Gastrocnemius medialis (tissue), 4 donors: ENCODE data around the gene CASZ1. TPM values are rescaled to one million over a fixed set of nuclear protein-coding genes. Genes with fewer than 3 reads are reported as not detected.

ENCODE experiments used
- ATAC-seq, 2 donors: fragments of 150-250 bp; one replicate each; pipeline ENCODE4 v1.9.1; 2016
- DNase-seq, 2 donors: peaks; one replicate each; pipeline ENCODE4 v3.0.0-alpha.2; 2019
- H3K27ac ChIP-seq, 4 donors: fragments of 200-600 bp; sonication (generic); 1 replicate in 1 of 4; 2 replicates in 3 of 4; pipeline ENCODE4 v1.5.1; 2016 to 2018; ENCODE audit warnings: mild to moderate bottlenecking in 2 of 4, moderate library complexity in 1 of 4
- H3K27me3 ChIP-seq, 3 donors: fragments of 200-600 bp; sonication (generic) in 2 of 3; 1 replicate in 1 of 3; 2 replicates in 2 of 3; pipeline versions ENCODE4 v1.5.1 to v1.6.0; 2016 to 2019; ENCODE audit warnings: mild to moderate bottlenecking in 1 of 3, moderate library complexity in 1 of 3
- H3K36me3 ChIP-seq, 2 donors: fragments of 200-600 bp; sonication (generic) in 1 of 2; one replicate each; pipeline ENCODE4 v1.5.1; 2017 to 2018
- H3K4me1 ChIP-seq, 2 donors: fragments of 200-600 bp; sonication (generic) in 1 of 2; one replicate each; pipeline ENCODE4 v1.5.1; 2016 to 2017; ENCODE audit warnings: mild to moderate bottlenecking in 2 of 2
- H3K4me3 ChIP-seq, 4 donors: fragments of 200-600 bp; sonication (generic) in 3 of 4; 1 replicate in 1 of 4; 2 replicates in 3 of 4; pipeline ENCODE4 v1.5.1; 2016 to 2019; ENCODE audit warnings: mild to moderate bottlenecking in 2 of 4
- H3K9me3 ChIP-seq, 3 donors: fragments of 200-600 bp; sonication (generic) in 2 of 3; 1 replicate in 1 of 3; 2 replicates in 2 of 3; pipeline ENCODE4 v1.5.1; 2016 to 2019
- POLR2A ChIP-seq, 2 donors: fragments of 450-650 bp; IDR thresholded peaks; one replicate each; pipeline ENCODE4 v1.6.1; 2017; ENCODE audit warnings: antibody characterized with exemption in 2 of 2, mild to moderate bottlenecking in 2 of 2, moderate library complexity in 2 of 2
- in situ Hi-C, 4 donors: fragments of 200-750 bp; cut with MboI; loops; one replicate each; pipeline versions ENCODE4 v1.15.0 to v1.8.0; 2017; ENCODE audit warnings: low sequenced_read_pairs in 4 of 4
- intact Hi-C: fragments of 100-400 bp; cut with DNase I; formaldehyde crosslinking; loops from one replicate; pipeline ENCODE4 v1.15.1; 2023; ENCODE audit warnings: low total_unique reads
- total RNA-seq, 4 donors: library from RNA; depleted of rRNA; stranded (reverse); fragments of >200 nt; gene quantifications; one replicate each; pipeline versions ENCODE4 v1.1.0 to v1.2.3, GENCODE V29; 2016
- TF ChIP-seq, protein P1 (sequence below), 5 experiments: fragments of 450-650 bp in 3 of 5; fragments of 200-600 bp in 2 of 5; sonication (generic) in 2 of 5; IDR thresholded peaks in 4 of 5; conservative IDR thresholded peaks in 1 of 5; 1 replicate in 4 of 5; 2 replicates in 1 of 5; pipeline ENCODE4 v1.5.1; 2016 to 2019; ENCODE audit warnings: antibody characterized with exemption in 5 of 5, mild to moderate bottlenecking in 3 of 5, moderate library complexity in 3 of 5

Gene CASZ1
- total RNA-seq, 4 donors from 2014 or later, result 19.1 to 121 (median 80.6) TPM

DNA sequence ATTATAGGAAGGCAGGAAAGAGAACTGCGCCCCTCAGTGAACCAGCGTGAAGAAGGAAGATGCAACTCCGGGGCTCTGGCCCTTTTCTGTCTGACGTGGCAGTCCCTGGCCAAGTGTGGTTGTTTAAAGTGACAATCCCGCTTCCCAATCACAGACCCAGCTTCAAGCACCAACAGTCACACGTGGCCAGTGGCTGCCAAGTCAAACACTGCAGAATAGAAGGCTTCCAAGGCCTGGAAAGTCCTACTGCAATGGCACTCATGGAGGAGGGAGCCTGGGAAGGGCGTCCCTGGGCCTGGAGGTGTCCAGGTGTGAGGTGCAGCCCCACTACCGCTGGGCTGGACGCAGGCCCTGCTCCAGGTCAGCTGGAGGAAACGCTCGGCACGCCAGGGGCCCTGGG is 143.8 kb downstream of the CASZ1 start:
- ATAC-seq, result no peak
- Histone ChIP-seq H3K27ac (no peak overlapping the region), H3K4me3 (no peak overlapping the region), H3K4me1 (no peaks in the 10 kb centered on the region), H3K27me3 (no peaks in the 10 kb centered on the region), H3K9me3 (no peaks in the 10 kb centered on the region), H3K36me3 (peaks cover 0 to 64% of the 10 kb centered on the region in 2 donors)
- no peak for DNase-seq
- intact Hi-C loops, result no loop called here
- in situ Hi-C loops, result no loop called here
- no peak for TF ChIP-seq POLR2A (IDR thresholded peaks at IDR 0.05)
- TF ChIP-seq, protein P1, sequence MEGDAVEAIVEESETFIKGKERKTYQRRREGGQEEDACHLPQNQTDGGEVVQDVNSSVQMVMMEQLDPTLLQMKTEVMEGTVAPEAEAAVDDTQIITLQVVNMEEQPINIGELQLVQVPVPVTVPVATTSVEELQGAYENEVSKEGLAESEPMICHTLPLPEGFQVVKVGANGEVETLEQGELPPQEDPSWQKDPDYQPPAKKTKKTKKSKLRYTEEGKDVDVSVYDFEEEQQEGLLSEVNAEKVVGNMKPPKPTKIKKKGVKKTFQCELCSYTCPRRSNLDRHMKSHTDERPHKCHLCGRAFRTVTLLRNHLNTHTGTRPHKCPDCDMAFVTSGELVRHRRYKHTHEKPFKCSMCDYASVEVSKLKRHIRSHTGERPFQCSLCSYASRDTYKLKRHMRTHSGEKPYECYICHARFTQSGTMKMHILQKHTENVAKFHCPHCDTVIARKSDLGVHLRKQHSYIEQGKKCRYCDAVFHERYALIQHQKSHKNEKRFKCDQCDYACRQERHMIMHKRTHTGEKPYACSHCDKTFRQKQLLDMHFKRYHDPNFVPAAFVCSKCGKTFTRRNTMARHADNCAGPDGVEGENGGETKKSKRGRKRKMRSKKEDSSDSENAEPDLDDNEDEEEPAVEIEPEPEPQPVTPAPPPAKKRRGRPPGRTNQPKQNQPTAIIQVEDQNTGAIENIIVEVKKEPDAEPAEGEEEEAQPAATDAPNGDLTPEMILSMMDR (IDR thresholded peaks at IDR 0.05 in 4 of 5, conservative IDR thresholded peaks at IDR 0.05 in 1 of 5), result no peak

DNA sequence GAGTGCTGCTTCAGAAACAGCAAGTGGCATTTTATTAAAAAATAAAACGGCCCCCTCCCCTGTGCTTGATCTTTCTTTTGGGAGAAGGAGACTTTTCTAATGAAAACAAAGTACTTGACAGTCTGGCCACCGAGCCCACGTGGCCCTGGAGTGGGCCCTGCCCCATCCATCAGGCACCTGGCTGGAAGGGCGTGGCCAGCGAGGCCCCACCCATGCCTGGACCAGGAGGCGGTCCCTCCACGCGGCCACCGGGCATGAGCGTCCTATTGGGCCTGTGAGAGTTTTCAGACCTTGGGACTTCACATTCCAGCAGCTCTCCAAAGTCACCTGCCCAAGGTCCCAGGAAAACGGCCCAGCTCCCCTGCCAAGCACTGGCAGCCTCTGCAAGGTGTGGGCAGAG is 144.7 kb downstream of the CASZ1 start:
- no peaks in the 10 kb centered on the region for H3K9me3 ChIP-seq
- no peaks in the 10 kb centered on the region for H3K27me3 ChIP-seq
- ATAC-seq (no peak), DNase-seq (no peak)
- H3K4me1 ChIP-seq, result no peaks in the 10 kb centered on the region
- H3K27ac ChIP-seq, result no peak overlapping the region
- H3K4me3 ChIP-seq, result no peak overlapping the region
- TF ChIP-seq, protein P1 (IDR thresholded peaks at IDR 0.05 in 4 of 5, conservative IDR thresholded peaks at IDR 0.05 in 1 of 5), result no peak
- no peak for TF ChIP-seq POLR2A (IDR thresholded peaks at IDR 0.05)
- in situ Hi-C loops (no loop called here), intact Hi-C loops (no loop called here)
- H3K36me3 ChIP-seq, result peaks cover 0 to 63% of the 10 kb centered on the region in 2 donors

DNA sequence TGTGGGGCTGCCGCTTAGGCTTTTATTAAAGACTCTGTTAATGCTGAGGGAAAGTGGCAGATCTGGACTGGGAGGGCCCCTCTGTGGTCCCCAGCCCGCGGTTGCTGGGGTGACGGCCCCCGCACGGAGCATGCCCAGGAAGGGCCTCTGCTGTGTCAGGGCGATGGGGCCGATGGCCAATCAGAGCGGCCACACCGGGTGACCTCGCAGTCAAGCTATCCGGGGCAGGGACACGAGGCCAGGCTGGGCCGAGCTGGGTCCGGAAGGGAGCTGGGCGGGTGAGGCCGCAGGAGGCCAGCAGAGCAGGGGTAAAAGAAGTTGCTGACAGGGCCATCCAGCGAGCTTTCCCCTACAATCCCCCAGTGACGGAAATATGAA is 145.1 kb downstream of the CASZ1 start:
- DNase-seq, result no peak
- no peak overlapping the region for H3K27ac ChIP-seq
- TF ChIP-seq, protein P1 (IDR thresholded peaks at IDR 0.05 in 4 of 5, conservative IDR thresholded peaks at IDR 0.05 in 1 of 5), result no peak
- H3K27me3 ChIP-seq, result no peaks in the 10 kb centered on the region
- H3K4me3 ChIP-seq, result no peak overlapping the region
- in situ Hi-C loops (no loop called here), intact Hi-C loops (no loop called here)
- ATAC-seq, result no peak
- peaks cover 0 to 67% of the 10 kb centered on the region in 2 donors for H3K36me3 ChIP-seq
- H3K9me3 ChIP-seq, result no peaks in the 10 kb centered on the region
- no peaks in the 10 kb centered on the region for H3K4me1 ChIP-seq

DNA sequence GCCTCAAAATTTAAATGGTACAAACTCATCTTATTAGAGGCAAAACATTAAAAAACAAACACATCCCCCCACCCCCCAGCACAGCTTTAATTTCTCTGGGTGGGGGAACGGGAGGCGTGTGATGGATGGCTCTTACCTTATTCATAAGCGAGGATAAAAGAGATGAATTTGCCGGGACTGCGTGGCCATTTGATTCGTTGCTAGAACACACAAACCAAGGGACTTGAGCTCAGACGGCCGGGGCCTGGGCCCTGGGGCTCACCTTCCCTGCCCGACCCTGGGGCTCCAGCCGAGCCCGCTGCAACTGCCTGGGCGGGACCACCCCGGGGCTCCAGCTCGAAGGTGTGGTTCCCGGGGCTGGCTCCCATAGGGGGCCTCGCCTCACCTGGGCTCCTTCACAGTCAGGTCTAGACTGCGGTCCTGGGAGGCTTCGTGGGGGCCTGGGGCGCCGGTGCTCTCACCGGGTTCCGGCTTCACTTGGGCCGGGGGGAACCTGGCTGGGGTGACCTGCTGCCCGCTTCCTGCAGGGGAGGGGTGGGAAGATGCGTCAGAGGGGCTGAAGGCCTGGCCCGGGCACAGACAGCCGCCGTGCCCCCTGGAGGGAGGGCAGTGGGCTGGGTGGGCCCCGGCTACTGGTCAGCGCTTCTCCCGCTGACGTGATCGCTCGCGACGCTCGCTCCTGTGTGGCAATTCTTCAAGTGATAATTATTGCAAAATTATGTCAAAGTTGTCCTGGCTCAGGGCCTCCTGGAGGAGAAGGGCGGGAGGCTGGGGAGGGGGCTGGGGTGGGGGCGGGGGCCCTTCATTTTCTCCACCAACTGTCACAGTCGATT is 145.7 kb downstream of the CASZ1 start:
- peaks cover 0 to 73% of the 10 kb centered on the region in 2 donors for H3K36me3 ChIP-seq
- intact Hi-C loops, result no loop called here
- ATAC-seq, result no peak
- H3K4me3 ChIP-seq, result no peak overlapping the region
- no peaks in the 10 kb centered on the region for H3K9me3 ChIP-seq
- TF ChIP-seq, protein P1 (IDR thresholded peaks at IDR 0.05 in 4 of 5, conservative IDR thresholded peaks at IDR 0.05 in 1 of 5), result no peak
- no peak for TF ChIP-seq POLR2A (IDR thresholded peaks at IDR 0.05)
- no peak overlapping the region for H3K27ac ChIP-seq
- H3K27me3 ChIP-seq, result no peaks in the 10 kb centered on the region
- no peaks in the 10 kb centered on the region for H3K4me1 ChIP-seq
- in situ Hi-C loops, result no loop called here
- DNase-seq, result no peak
